ENCODE measurements around the gene DLG2. TPM values are rescaled to one million over a fixed set of nuclear protein-coding genes. Genes with fewer than 3 reads are reported as not detected.

DLG2 gene
- total RNA-seq, 4 donors from 2014 or later, result 2.9 to 30.2 (median 22.6) TPM

DNA sequence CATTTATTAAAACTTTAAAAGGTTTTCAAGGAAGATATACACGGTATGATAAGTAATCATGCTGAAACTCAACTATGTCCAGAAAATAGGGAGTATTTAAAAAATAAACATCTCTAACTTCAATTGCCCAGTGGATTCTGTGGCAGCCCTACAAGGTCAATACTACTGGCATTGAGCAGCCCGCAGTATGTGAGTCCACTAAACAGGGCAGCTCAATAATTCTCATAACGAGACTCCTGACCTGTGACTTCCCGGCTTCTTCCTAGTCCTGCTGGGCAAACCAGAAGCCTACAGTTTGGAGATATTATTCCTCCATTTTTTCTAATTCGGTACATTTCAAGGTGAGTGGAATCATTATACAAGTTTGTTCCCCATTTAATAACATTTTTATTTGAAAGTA, 1760.5 kb downstream of the DLG2 start:
- intact Hi-C loops (cut with DNase I; ENCODE audit: low total_unique reads), result no loop called here
- no peaks in the 10 kb centered on the region for H3K27me3 ChIP-seq

GRCh38 chr11:83865636-83866461, 1761.3 kb downstream of the DLG2 start:
- intact Hi-C loops (cut with DNase I; ENCODE audit: low total_unique reads), result no loop called here
- no peak overlapping the region for H3K4me3 ChIP-seq
- H3K36me3 ChIP-seq, result no peaks in the 10 kb centered on the region
- no peak for TF ChIP-seq CTCF (IDR thresholded peaks at IDR 0.05)
- TF ChIP-seq POLR2A (IDR thresholded peaks at IDR 0.05), result no peak
- no peak for DNase-seq
- H3K27ac ChIP-seq, result no peak overlapping the region
- H3K27me3 ChIP-seq, result no peaks in the 10 kb centered on the region
- H3K4me1 ChIP-seq, result no peaks in the 10 kb centered on the region
- H3K9me3 ChIP-seq, result no peaks in the 10 kb centered on the region

More for the DNA sequence above, 1760.5 kb downstream of the DLG2 start:
- TF ChIP-seq CTCF (IDR thresholded peaks at IDR 0.05) (no peak), POLR2A (IDR thresholded peaks at IDR 0.05) (no peak)
- no peak overlapping the region for H3K27ac ChIP-seq
- no peaks in the 10 kb centered on the region for H3K9me3 ChIP-seq
- no peaks in the 10 kb centered on the region for H3K4me1 ChIP-seq
- no peak overlapping the region for H3K4me3 ChIP-seq
- DNase-seq, result no peak
- H3K36me3 ChIP-seq, result no peaks in the 10 kb centered on the region

DNA sequence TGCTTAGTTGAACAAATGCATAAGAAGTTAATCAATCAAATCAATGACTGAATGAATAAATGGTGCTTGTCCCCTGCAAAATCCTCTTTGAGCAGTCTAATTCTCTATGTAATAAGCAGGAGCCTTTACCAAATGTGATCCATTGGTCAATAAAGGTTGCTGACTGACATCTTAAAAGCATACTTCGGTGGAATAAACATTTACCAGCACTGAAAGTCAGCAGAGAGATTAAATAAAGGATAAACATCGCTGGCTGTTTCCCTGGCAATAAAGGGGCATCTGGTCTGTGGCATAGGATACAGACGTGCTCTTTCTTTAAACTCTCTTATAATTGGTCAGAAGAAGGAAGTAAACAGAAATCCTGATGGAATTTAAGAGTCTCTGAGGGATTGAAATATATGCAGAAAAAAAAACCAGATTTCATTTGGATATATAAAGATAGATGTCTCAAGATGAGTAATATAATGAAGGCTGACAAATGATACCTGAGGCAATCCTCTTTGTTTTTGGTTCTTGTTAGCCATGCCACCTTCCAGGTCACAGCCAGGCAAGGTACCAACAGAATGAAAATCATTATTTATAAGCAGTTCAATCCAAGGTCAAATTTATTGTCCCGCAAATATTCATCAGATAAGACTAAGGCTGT, 1762.6 kb downstream of the DLG2 start:
- Histone ChIP-seq H3K4me1 (no peaks in the 10 kb centered on the region), H3K27me3 (no peaks in the 10 kb centered on the region), H3K9me3 (no peaks in the 10 kb centered on the region), H3K36me3 (no peaks in the 10 kb centered on the region), H3K27ac (no peak overlapping the region), H3K4me3 (no peak overlapping the region)
- TF ChIP-seq POLR2A (IDR thresholded peaks at IDR 0.05) (no peak), CTCF (IDR thresholded peaks at IDR 0.05) (no peak)
- no peak for DNase-seq
- intact Hi-C loops (cut with DNase I; ENCODE audit: low total_unique reads), result no loop called here

GRCh38 chr11:83863272-83863671, 1763.9 kb downstream of the DLG2 start:
- Histone ChIP-seq H3K4me1 (no peaks in the 10 kb centered on the region), H3K9me3 (no peaks in the 10 kb centered on the region), H3K4me3 (no peak overlapping the region), H3K36me3 (no peaks in the 10 kb centered on the region), H3K27ac (no peak overlapping the region), H3K27me3 (no peaks in the 10 kb centered on the region)
- DNase-seq, result no peak
- TF ChIP-seq POLR2A (IDR thresholded peaks at IDR 0.05) (no peak), CTCF (IDR thresholded peaks at IDR 0.05) (no peak)
- intact Hi-C loops (cut with DNase I; ENCODE audit: low total_unique reads), result no loop called here

DNA sequence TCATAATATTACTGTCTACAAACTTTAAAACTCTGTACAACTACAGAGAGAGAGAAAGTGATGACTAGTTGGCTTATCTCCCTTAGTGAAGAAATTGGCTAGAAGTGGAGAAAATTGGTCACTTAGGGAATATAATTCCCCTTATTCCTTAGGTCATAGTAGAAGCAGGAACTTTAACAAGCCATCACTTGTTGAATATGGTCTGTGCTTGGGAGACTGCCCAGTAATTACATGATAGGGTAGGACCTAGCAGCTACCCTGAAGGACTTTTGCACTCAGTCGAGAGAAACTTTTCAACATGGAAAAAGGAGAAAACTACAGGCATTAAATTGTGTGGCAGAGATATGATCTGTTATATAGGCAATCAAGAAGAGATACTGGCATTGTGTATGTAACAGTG, 1764.5 kb downstream of the DLG2 start:
- no peaks in the 10 kb centered on the region for H3K36me3 ChIP-seq
- no peak overlapping the region for H3K27ac ChIP-seq
- no peaks in the 10 kb centered on the region for H3K4me1 ChIP-seq
- no peak overlapping the region for H3K4me3 ChIP-seq
- DNase-seq, result no peak
- no peaks in the 10 kb centered on the region for H3K27me3 ChIP-seq
- intact Hi-C loops (cut with DNase I; ENCODE audit: low total_unique reads), result no loop called here
- TF ChIP-seq CTCF (IDR thresholded peaks at IDR 0.05) (no peak), POLR2A (IDR thresholded peaks at IDR 0.05) (no peak)
- H3K9me3 ChIP-seq, result no peaks in the 10 kb centered on the region

All from uterus (tissue), 4 donors.